GM21717 (cell line): ENCODE measurements around the gene ARID1A.
"Not testable (repeated sequence)": the region's sequence is repeated elsewhere in the genome, so short reads cannot be mapped to it uniquely, and the experiment has no call there.

ENCODE experiments used
- ATAC-seq: cut with Tn5 transposase; IDR thresholded peaks from one replicate; pipeline ENCODE4 v1.9.1; 2021; ENCODE audit warnings: mild to moderate bottlenecking, moderate library complexity; ENCODE audit not compliant: unreplicated experiment

The ARID1A gene

DNA sequence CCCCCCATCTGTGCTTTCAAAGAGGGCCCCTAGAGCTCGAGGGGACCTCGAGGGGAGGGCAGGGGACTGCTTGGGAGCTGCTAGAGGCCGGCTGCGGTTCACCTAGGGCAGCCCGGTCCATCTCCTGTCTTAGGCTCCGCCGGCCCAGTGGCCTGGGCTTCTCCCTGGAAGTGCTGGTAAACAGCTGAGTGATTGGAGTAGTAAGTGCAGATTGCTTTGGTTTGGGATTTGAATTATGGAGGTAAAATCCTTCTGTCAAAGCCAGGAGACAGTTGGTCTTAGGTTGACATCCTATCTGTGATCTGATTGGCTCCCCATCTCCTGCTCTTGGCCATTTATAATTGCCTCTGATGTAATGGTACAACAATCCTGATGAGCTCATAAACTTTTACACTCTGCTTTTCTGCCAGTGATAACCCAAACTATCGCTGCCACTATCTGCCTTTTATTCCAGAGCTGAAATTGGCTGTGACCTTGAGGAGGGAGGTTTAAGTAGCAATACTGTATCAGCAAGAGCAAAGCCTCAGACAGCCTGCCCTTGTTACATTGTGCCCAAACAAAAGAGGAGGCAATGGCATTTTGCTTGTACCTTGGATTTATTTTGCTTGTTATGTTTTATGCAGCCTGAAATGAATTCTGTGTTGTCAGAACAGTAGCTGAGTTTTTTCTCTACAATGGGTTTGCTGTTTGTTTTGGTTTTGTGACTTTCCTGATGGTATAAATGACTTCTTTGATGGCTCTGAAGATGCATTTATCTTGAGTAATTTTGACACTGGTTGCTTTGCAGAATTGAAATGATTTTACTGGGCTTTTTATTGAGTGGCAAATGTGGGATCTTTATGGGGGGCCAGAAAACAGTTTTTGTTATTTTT, 2.4 kb downstream of the ARID1A start:
- no peak for ATAC-seq

GRCh38 chr1:26700711-26701110, 4.9 kb downstream of the ARID1A start:
- no peak for ATAC-seq

DNA sequence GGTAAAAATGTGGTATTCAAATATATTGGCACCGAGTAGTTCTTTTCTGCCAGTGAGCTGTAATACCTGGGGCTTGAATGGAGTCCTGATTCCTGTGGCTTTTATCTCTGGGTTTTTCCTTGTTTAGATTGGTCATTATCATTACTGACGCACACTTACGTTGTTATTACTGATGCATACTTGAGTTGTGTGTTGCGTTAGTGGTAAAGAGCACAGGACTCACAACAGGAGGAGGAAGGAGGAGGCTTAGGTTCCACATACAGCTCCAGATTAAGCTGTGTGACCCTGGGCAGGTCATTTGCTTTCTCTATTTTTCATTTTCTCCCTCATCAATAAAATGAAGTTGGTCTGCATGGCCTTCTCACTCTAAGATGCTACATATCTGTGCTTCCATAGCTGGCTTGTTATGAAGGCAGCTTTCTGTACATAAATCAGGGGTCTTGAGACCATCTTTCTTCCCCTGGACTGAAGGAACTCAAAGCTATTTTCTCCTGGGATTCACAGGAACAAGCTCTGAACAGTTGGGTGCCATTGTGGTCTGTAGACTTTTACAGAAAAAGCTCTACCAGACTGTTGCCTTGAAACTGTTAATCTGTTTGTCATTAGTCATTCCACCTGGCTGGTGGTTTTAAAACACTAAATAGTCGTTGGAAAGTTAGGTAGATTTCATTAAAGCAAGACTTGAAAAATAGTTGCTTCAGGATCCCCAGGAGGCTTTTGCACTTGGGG, 5.6 kb downstream of the ARID1A start:
- ATAC-seq: no peak

GRCh38 chr1:26701995-26702679, 6.3 kb downstream of the ARID1A start:
- no peak for ATAC-seq

- no peak for ATAC-seq
These were observed 6.8 kb downstream of the ARID1A start for GRCh38 chr1:26702680-26703038.

GRCh38 chr1:26703478-26703877, 7.7 kb downstream of the ARID1A start:
- no peak for ATAC-seq

DNA sequence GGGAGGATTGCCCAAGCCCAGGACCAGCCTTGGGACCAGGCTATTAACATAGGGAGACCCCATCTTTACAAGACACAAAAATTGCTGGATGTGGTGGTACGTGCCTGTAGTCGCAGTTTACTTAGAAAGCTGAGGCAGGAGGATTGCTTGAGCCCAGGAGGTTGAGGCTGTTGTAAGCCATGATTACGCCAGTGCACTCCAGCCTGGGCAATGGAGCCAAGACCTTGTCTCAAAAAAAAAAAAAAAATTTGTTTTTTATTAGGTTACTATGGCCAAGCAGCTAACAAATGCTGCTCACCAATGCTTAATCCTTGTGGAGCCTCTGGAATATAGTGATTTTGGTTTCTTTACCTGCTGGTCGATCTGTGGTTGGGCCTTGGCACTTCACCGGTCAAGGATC, 8.8 kb downstream of the ARID1A start:
- ATAC-seq: no peak

GRCh38 chr1:26705227-26705626, 9.4 kb downstream of the ARID1A start:
- not testable (repeated sequence) for ATAC-seq

DNA sequence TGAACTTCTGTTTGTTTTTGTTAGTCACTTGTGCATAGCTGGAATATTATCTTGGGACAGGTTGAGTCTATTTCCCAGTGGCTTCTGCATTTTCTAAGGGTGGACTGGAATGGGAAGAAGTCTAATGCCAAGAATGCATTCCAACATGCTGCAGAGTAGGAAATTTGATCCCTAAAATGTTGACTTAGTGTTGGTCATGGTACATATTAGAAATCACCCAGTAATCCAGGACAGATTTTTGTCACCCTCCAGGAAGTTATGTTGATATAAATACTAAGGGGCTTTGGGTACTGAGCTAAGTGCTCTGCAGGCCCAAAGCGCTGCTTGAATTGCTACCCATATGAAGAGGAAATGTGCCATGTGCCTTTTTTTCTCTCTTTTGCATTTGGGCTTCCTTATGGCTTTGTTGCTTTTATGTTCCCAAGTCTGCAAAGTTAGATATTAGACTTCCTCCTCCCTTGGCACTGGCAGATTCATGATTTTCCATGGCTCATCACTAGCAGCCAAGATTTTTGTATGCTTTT, 10.0 kb downstream of the ARID1A start:
- no peak for ATAC-seq

DNA sequence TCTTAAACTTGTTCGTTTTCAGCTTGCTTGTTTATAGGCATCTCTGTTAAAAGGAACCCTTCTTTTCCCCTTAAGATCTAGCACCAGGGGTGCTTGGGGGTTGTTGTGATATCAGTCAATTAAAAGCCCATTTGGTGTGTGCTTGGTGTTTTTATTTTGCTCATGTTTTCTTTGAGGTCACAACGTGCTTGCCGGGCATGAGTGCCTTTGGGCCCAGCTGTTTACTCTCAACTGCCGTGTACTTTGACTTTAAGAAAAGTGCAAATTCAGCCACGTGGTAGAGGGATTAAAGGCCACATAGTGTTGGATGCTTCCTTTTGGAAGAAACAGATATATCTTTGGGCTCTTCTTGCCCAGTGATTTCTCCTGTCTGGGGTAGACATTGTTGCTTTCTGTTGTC, 10.5 kb downstream of the ARID1A start:
- no peak for ATAC-seq

GRCh38 chr1:26710811-26711210, 15.0 kb downstream of the ARID1A start:
- no peak for ATAC-seq

DNA sequence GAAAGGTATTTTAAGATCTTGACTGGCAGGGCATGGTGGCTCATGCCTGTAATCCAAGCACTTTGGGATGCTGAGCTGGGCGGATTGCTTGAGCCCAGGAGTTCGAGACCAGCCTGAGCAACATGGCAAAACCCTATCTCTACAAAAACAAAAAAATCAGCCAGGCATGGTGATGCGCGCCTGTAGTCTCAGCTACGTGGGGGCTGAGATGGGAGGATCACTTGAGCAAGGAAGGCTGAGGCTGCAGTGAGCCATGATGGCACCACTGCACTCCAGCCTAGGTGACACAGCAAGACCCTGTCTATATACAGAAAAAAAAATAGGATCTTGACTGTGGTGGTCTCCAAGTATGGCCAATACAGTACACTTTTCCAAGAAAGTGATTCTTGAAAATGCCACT, 16.0 kb downstream of the ARID1A start:
- no peak for ATAC-seq

DNA sequence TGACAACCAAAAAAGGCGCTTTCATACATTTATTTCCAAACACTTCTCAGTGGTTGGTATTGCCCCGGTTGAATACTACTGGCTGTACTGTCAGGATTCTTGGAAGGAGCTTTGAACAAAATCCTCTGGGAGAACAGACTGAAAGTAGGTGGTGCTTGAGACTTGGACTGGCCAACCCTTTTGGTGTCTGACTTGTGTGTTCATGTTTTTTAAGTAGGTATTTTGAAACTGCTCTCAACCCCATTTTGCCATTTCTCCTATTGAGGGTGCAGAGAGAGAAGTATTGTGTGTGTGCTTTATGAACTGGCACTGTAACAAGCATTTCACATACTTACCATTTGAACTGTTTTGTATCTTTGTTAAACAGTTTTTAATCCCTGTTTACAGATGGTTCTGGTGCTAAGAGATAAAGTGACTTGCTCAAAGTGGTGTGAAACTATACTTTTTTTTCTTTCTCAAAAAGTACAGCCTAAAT, 21.2 kb downstream of the ARID1A start:
- no peak for ATAC-seq

GRCh38 chr1:26719205-26719604, 23.4 kb downstream of the ARID1A start:
- no peak for ATAC-seq

GRCh38 chr1:26721669-26722355, 26.0 kb downstream of the ARID1A start:
- no peak for ATAC-seq

DNA sequence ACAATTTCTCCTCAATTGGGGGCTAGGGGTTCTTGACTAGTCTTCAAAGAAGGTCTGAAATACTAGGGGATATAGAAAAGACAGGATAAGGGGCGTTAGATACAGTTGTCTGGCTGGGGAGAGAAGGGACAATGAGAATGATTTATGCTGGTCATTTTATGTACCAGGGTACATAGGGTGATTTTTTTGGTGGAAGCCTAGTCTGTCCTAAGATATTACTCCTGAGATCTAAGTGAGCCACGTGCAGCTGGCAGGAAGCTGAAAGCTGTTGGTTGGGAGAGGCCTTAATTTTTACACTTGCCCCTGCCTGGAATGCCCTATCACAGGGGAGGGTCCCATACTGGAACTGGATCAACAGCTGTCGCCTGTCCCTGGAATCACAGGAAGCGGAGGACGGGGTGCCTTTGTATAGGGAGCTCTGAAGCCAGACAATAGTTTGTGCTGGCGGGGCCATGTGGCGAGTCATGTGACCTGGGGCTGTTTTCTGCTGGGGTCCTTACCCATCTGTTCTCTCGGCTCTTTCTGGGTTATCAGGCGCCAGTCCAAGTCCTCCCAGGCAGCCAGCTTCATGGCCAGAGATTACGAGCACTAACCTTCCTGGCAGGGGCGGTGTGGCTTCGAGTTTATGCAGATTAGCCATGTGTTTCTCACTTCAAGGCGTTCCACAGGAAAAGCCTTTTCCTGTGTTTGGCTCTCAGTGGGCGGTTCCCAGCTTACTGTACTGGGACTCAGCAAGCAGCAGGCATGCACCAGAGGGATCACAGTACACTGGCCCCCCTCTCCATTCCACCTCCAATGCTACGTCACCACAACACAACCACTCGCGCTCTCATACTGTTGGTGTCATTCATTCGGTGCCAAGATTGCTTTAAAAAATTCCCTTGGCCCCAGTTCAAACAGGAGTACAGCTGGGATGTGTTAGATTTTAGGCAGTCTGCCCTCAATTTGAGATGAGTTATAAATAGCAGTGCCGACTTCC, 27.5 kb downstream of the ARID1A start:
- no peak for ATAC-seq

DNA sequence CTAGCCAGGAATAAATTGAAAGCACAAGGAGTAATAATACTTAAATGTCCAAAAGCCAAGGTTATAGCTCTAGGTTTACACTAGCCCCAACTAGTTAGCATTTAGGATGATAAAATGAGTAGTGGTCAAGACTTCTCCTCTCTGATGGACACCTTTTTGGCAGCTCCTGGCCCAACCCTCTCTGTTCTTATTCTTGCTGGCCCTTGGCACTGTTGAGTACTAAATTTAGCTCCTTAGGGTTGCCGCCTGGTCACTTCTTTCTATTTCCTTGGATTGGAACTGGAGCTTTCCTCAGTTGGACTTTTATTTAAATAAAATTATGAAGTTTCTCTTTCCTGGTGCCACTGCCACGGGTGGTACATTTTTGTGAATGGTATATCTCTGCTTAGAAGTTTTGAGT, 28.3 kb downstream of the ARID1A start:
- ATAC-seq: no peak

DNA sequence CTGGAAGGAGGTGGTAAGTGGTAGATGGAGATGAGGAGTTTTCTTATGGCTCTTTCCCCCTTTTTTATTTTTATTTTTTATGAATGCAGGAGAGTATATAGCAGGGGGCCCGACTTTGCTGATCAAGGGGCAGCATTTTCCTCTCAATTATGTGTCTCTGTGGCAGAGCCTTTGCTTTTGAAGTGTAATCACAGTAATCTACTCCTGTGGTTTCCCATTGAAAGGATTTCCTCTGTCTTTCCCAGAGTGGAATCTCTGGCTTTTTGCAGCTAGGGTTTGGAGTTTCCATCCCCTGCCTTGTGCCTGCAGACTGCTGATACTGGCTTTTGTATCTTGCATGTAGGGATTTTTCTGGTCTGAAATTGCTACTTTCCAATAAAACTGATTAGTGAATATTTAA, 29.1 kb downstream of the ARID1A start:
- no peak for ATAC-seq

DNA sequence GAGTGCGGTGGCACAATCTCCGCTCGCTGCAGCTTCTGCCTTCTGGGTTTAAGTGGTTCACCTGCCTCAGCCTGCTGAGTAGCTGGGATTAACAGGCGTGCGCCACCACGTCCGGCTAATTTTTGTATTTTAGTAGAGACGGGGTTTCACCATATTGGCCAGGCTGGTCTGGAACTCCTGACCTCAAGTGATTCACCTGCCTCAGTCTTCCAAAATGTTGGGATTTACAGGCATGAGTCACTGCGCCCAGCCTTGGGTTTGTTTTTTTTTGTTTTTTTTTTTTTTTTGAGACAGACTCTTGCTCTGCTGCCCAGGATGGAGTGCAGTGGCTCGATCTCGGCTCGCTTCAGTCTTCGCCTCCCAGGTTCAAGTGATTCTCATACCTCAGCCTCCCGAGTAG, 30.1 kb downstream of the ARID1A start:
- ATAC-seq: not testable (repeated sequence)

DNA sequence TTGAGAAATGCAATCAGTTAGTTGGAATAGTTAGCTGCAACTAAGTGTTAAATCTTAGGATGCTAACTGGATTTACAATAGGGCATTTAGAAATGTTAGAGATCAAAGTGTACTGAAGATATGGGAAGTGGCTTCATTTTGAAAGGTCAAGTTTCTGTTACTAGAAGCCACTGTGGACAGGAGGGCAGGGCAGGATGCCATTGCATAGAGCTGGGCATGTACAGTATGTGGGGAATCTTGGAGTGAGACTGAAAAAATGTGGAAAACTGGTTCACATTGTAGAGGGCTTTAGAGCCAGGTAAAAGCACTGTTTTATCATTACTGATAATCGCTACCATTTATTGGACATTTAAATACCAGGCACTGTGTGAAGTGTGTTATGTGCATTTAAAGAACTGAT, 31.0 kb downstream of the ARID1A start:
- ATAC-seq: no peak
